OCI-LY7 (cell line): Measurements from ENCODE around the gene CPB2. TPM values are rescaled to one million over a fixed set of nuclear protein-coding genes. Genes with fewer than 3 reads are reported as not detected.

Experiments
- BruUV-seq: library from RNA; stranded (reverse); fragments of 400-500 nt; replicated peaks from 2 replicates; lab custom pipeline; 2021; lab: Mats Ljungman, UMichigan
- CTCF ChIA-PET: fragments of 300-600 bp; sonication (Branson Sonifier 250); formaldehyde crosslinking; loops from one replicate; lab custom pipeline; 2022; ENCODE audit warnings: antibody characterized with exemption; ENCODE audit not compliant: unreplicated experiment; lab: Charles Lee
- POLR2A ChIA-PET: fragments of 300-600 bp; sonication (Branson Sonifier 250); formaldehyde crosslinking; loops from one replicate; lab custom pipeline; 2022; ENCODE audit warnings: antibody characterized with exemption; lab: Charles Lee
- DNase-seq: peaks from one replicate; pipeline ENCODE4 v3.0.0-alpha.2; 2015; ENCODE audit warnings: low spot score
- H2AFZ ChIP-seq: fragments of 200-600 bp; sonication (generic), shearing (Covaris generic); 2 replicates; pipeline ENCODE4 v1.6.1; 2014; ENCODE audit warnings: mild to moderate bottlenecking, antibody characterized with exemption, low read length, moderate library complexity
- H3K27ac ChIP-seq: fragments of 200-600 bp; sonication (generic); 2 replicates; pipeline ENCODE4 v1.5.1; 2014; ENCODE audit warnings: mixed run types, low read depth, mild to moderate bottlenecking, moderate library complexity, low read length, inconsistent platforms; ENCODE audit not compliant: poor library complexity, severe bottlenecking
- H3K36me3 ChIP-seq: fragments of 200-600 bp; sonication (generic); 2 replicates; pipeline ENCODE4 v1.6.1; 2014; ENCODE audit warnings: mild to moderate bottlenecking, antibody characterized with exemption, low read length, moderate library complexity, mixed read lengths; ENCODE audit not compliant: insufficient read depth
- H3K4me1 ChIP-seq: fragments of 200-600 bp; sonication (generic); 2 replicates; pipeline ENCODE4 v1.5.1; 2014; ENCODE audit warnings: mild to moderate bottlenecking, low read length; ENCODE audit not compliant: insufficient read depth, poor library complexity, severe bottlenecking
- H3K4me2 ChIP-seq: fragments of 200-600 bp; sonication (generic); 2 replicates; pipeline ENCODE4 v1.6.1; 2014; ENCODE audit warnings: mild to moderate bottlenecking, low read length
- H3K4me3 ChIP-seq: fragments of 200-600 bp; sonication (generic); 2 replicates; pipeline ENCODE4 v1.5.1; 2014; ENCODE audit warnings: mild to moderate bottlenecking, low read depth, low read length; ENCODE audit not compliant: poor library complexity, severe bottlenecking
- H3K79me2 ChIP-seq: fragments of 200-600 bp; sonication (generic); 2 replicates; pipeline ENCODE4 v1.6.1; 2016; ENCODE audit warnings: low read depth, mild to moderate bottlenecking, low read length, moderate library complexity, mixed read lengths; ENCODE audit not compliant: insufficient read depth
- H3K9me2 ChIP-seq: fragments of 200-600 bp; sonication (generic); 2 replicates; pipeline ENCODE4 v1.6.1; 2016; ENCODE audit warnings: mild to moderate bottlenecking, low read length, mixed read lengths; ENCODE audit not compliant: insufficient read depth
- H3K9me3 ChIP-seq: fragments of 200-600 bp; sonication (generic); 2 replicates; pipeline ENCODE4 v1.6.1; 2014; ENCODE audit warnings: mild to moderate bottlenecking, mixed run types, low read length, mixed read lengths
- H4K20me1 ChIP-seq: fragments of 200-600 bp; sonication (generic); 2 replicates; pipeline ENCODE4 v1.6.1; 2014; ENCODE audit warnings: mild to moderate bottlenecking, antibody characterized with exemption, low read length, moderate library complexity, mixed read lengths; ENCODE audit not compliant: insufficient read depth
- EZH2phosphoT487 ChIP-seq: fragments of 200-600 bp; sonication (generic); IDR thresholded peaks from 2 replicates; pipeline ENCODE4 v1.6.1; 2018; ENCODE audit warnings: low read depth, borderline replicate concordance, mild to moderate bottlenecking, mixed run types, antibody characterized with exemption, low read length, moderate library complexity, mixed read lengths
- intact Hi-C: fragments of 100-400 bp; cut with micrococcal nuclease; formaldehyde crosslinking; loops from one replicate; pipeline ENCODE4 v1.10.0; 2022; ENCODE audit not compliant: unreplicated experiment
- total RNA-seq, 2 experiments: library from RNA; depleted of rRNA in 1 of 2; stranded (reverse); fragments of >200 nt in 1 of 2; shearing (Covaris generic) in 1 of 2; gene quantifications; 2 replicates each; pipeline ENCODE4 v1.2.3, GENCODE V29; 2014 to 2022
- TF ChIP-seq, protein P1 (sequence below): fragments of 200-600 bp; sonication (generic); conservative IDR thresholded peaks from 2 replicates; pipeline ENCODE4 v1.5.1; 2014; ENCODE audit warnings: mild to moderate bottlenecking, antibody characterized with exemption, low read length, moderate library complexity, mixed read lengths

CPB2 gene
- total RNA-seq, 2 experiments from 2014 or later, result not detected

GRCh38 chr13:46131705-46132104, 26.9 kb upstream of the CPB2 start:
- Histone ChIP-seq H3K79me2 (no peaks in the 10 kb centered on the region), H3K36me3 (peaks cover 99% of the 10 kb centered on the region), H3K27ac (no peak overlapping the region), H3K4me2 (no peak overlapping the region), H3K9me2 (no peaks in the 10 kb centered on the region), H3K4me1 (no peaks in the 10 kb centered on the region), H4K20me1 (no peaks in the 10 kb centered on the region), H3K4me3 (no peak overlapping the region), H2AFZ (no peak overlapping the region), H3K9me3 (no peaks in the 10 kb centered on the region)
- intact Hi-C loops, result no loop called here
- ChIA-PET POLR2A (no interaction called here), CTCF (no interaction called here)
- DNase-seq, result no peak
- TF ChIP-seq EZH2phosphoT487, result no peak
- TF ChIP-seq, protein P1, sequence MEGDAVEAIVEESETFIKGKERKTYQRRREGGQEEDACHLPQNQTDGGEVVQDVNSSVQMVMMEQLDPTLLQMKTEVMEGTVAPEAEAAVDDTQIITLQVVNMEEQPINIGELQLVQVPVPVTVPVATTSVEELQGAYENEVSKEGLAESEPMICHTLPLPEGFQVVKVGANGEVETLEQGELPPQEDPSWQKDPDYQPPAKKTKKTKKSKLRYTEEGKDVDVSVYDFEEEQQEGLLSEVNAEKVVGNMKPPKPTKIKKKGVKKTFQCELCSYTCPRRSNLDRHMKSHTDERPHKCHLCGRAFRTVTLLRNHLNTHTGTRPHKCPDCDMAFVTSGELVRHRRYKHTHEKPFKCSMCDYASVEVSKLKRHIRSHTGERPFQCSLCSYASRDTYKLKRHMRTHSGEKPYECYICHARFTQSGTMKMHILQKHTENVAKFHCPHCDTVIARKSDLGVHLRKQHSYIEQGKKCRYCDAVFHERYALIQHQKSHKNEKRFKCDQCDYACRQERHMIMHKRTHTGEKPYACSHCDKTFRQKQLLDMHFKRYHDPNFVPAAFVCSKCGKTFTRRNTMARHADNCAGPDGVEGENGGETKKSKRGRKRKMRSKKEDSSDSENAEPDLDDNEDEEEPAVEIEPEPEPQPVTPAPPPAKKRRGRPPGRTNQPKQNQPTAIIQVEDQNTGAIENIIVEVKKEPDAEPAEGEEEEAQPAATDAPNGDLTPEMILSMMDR, result no peak
- no TSS peak for BruUV-seq

- Histone ChIP-seq H3K4me3 (no peak overlapping the region), H2AFZ (no peak overlapping the region), H4K20me1 (no peaks in the 10 kb centered on the region), H3K27ac (no peak overlapping the region), H3K4me2 (no peak overlapping the region), H3K9me3 (no peaks in the 10 kb centered on the region), H3K9me2 (no peaks in the 10 kb centered on the region), H3K79me2 (no peaks in the 10 kb centered on the region), H3K36me3 (peaks cover 99% of the 10 kb centered on the region), H3K4me1 (peaks cover 13% of the 10 kb centered on the region)
- ChIA-PET CTCF (no interaction called here), POLR2A (no interaction called here)
- intact Hi-C loops, result loop anchor here (10.0 kb wide), 2 partner anchors 325 to 505 kb away; no protein-coding TSS in a partner anchor
- no peak for TF ChIP-seq EZH2phosphoT487
- TF ChIP-seq, protein P1, result no peak
- no peak for DNase-seq
- no TSS peak for BruUV-seq
These were observed 25.3 kb upstream of the CPB2 start for GRCh38 chr13:46129955-46130618.

GRCh38 chr13:46129124-46129523, 24.3 kb upstream of the CPB2 start:
- H3K36me3 ChIP-seq, result peaks cover 95% of the 10 kb centered on the region

More at GRCh38 chr13:46129124-46129523, 24.3 kb upstream of the CPB2 start:
- H3K79me2 ChIP-seq, result no peaks in the 10 kb centered on the region
- H3K9me3 ChIP-seq, result no peaks in the 10 kb centered on the region
- H3K27ac ChIP-seq, result no peak overlapping the region
- BruUV-seq, result no TSS peak
- ChIA-PET POLR2A (interaction anchor here (0.8 to 0.9 kb wide), 2 partner anchors 8 to 10 kb away, joined by 3 to 8 read pairs; no protein-coding TSS in a partner anchor), CTCF (interaction anchor here (0.6 kb wide), 1 partner anchor 37 kb away, joined by 3 read pairs; no protein-coding TSS in a partner anchor)
- H3K4me3 ChIP-seq, result no peak overlapping the region
- intact Hi-C loops, result loop anchor here (10.0 kb wide), 2 partner anchors 324 to 504 kb away; no protein-coding TSS in a partner anchor
- H4K20me1 ChIP-seq, result no peaks in the 10 kb centered on the region
- DNase-seq, result no peak
- TF ChIP-seq, protein P1, result no peak
- no peak for TF ChIP-seq EZH2phosphoT487
- H3K4me2 ChIP-seq, result no peak overlapping the region
- H2AFZ ChIP-seq, result no peak overlapping the region
- no peaks in the 10 kb centered on the region for H3K9me2 ChIP-seq
- H3K4me1 ChIP-seq, result peaks cover 15% of the 10 kb centered on the region
